KG1 (cell line): Measurements from ENCODE around the gene CRELD1.

Experiments
- DNase-seq: peaks from one replicate; lab custom pipeline; 2025; lab: John Stamatoyannopoulos, UW

The CRELD1 gene

DNA sequence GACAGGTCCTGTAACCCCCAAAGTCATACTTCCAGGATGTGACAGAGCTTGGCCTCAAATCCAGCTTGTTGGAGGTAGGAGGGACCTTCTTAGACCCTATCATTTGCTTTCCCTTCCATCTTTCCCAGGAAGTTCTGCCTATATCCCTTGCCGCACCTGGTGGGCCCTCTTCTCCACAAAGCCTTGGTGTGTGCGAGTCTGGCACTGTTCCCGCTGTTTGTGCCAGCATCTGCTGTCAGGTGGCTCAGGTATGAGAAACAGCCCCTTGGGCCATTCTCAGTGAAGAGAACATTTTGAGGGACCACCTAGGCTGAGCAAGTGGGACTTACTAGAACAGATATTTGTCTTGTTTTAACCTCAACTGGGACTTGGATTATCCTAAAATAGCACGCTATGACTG lies 29.7 kb upstream of the CRELD1 start:
- DNase-seq, result no peak

DNA sequence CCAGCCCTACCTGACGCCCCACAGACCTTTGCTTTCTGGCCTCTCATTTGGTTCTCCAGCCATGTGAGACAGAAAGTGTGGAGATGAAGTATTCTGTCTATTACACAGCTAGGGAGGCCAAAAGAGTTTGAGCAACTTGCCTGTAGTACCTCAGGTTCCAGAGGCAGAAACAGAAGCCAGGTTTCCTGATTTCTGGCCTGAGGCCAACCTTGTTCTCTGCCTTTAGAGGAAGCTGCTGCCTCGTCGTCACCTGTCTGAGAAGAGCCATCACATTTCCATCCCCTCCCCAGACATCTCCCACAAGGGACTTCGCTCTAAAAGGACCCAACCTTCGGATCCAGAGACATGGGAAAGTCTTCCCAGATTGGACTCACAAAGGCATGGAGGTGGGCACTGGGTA lies 27.2 kb upstream of the CRELD1 start:
- no peak for DNase-seq

- no peak for DNase-seq
These were observed 25.3 kb upstream of the CRELD1 start for GRCh38 chr3:9908286-9908685.

- no peak for DNase-seq
These were observed 24.2 kb upstream of the CRELD1 start for GRCh38 chr3:9909221-9910013.

DNA sequence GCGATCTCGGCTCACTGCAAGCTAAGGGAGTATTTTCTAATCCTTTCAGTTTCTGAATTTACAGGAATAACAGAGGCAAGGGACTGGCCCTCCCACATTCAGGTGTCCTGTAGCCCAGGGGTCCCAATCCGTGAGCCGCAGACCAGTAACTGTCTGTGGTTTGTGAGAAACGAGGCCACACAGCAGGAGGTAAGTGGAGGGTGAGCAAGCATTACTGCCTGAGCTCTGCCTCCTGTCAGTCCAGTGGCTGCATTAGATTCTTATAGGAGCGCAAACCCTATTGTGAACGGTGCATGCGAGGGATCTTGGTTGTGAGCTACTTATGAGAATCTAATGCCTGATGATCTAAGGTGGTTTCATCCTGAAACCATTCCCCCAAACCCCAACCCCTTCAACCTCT lies 21.8 kb upstream of the CRELD1 start:
- DNase-seq, result no peak

GRCh38 chr3:9912294-9912935 lies 21.2 kb upstream of the CRELD1 start:
- no peak for DNase-seq

GRCh38 chr3:9913601-9914000 lies 20.0 kb upstream of the CRELD1 start:
- no peak for DNase-seq

- DNase-seq, result no peak
These were observed 19.6 kb upstream of the CRELD1 start for GRCh38 chr3:9914011-9914410.

DNA sequence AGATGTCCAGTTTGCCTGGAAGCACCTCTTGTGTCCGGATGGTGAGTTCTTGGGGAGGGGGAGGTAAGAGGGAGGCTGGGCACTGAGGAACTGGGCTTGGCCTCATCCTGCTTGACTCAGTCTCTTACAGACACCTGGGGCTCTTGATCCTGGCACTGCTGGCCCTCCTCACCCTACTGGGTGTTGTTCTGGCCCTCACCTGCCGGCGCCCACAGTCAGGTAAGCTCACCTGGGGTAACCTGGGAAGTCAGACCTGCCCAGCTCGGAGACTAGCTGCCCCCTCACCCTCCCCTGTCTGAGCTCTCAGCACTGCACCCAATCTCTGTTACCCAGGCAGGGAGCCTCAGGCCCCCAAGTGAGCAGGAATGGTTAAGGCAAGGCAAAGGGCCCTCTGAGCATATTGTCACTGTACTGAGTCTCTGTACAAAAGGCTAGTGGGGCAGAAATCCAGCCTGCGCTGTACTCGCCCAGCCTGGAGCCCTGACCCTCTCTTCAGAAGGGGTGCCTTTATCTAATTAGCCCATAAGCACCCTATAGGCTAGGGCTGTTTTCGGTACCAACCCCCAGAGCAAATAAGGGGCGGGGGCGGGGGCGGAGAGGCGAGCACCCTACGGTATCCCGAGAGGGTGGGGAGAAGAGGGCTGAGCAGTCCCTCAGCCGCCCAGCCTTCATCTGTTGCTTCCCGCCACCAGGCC lies 18.9 kb upstream of the CRELD1 start:
- DNase-seq, result no peak

GRCh38 chr3:9915254-9916141 lies 18.1 kb upstream of the CRELD1 start:
- DNase-seq, result no peak

DNA sequence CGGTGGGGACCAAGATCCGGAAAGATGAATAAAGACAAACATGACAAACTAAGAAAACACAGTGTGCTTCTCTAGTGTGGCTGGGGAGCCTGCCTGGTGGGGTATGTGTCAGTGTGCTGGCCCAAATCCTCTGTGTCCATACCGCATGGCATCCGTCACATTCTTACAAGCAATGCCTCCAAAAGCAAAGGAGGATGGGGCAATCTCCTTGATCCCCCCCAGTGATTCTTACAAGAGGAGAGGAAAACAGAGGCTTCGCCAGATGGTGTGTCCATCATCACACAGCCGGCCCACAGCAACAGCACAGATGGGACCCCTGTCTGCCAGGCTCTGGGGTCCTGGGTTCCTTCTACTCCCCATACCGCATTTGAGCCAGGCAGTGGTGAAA lies 17.3 kb upstream of the CRELD1 start:
- DNase-seq, result no peak

GRCh38 chr3:9916734-9917680 lies 16.6 kb upstream of the CRELD1 start, which contains the start of gene IL17RC:
IL17RC (plus strand) TSS chr3:9917098; CDS start chr3:9917316, 218 bp downstream.
- no peak for DNase-seq

GRCh38 chr3:9917820-9918219 lies 15.8 kb upstream of the CRELD1 start:
- no peak for DNase-seq

DNA sequence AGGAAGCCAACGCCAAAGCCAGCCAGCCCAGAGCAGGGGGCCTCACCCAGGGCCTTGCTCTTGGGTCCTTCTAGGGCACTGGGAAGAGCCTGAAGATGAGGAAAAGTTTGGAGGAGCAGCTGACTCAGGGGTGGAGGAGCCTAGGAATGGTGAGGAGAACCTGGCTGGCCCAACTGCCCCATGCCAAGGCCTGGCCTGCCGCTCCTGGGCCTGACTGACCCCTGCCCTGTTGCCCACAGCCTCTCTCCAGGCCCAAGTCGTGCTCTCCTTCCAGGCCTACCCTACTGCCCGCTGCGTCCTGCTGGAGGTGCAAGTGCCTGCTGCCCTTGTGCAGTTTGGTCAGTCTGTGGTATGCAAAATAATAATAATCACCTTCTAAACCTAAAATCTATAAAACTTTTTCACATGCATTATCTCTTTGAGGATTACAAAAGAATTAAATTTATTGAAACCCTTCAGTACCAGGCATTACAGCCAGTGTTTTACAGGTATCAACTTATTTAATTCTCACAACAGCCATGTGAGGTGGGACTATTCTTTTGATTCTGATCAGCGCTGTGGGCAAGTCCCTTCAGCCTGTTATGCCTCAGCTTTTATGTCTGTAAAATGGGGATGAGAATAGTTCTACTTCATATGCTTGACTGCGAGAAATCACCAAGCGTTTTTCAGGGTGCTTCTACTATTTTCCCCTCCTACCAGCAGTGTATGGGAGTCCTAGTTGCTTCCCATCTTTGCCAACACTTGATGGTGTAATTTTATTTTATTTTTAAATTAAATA lies 15.2 kb upstream of the CRELD1 start:
- DNase-seq, result no peak

DNA sequence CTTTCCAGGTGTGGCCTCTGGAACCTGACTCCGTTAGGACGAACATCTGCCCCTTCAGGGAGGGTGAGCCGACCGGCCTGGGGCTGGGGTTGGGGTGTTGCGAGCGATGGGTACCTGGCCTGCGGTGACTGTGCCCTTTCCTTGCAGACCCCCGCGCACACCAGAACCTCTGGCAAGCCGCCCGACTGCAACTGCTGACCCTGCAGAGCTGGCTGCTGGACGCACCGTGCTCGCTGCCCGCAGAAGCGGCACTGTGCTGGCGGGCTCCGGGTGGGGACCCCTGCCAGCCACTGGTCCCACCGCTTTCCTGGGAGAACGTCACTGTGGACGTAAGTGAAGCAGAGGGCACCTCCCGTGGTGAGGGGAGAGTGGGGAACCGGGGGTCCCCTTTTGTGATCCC lies 5.5 kb upstream of the CRELD1 start:
- no peak for DNase-seq

- DNase-seq, result no peak
These were observed 2.7 kb upstream of the CRELD1 start for GRCh38 chr3:9930804-9931418.

- DNase-seq, result no peak
These were observed 1.1 kb upstream of the CRELD1 start for GRCh38 chr3:9932535-9932842.

DNA sequence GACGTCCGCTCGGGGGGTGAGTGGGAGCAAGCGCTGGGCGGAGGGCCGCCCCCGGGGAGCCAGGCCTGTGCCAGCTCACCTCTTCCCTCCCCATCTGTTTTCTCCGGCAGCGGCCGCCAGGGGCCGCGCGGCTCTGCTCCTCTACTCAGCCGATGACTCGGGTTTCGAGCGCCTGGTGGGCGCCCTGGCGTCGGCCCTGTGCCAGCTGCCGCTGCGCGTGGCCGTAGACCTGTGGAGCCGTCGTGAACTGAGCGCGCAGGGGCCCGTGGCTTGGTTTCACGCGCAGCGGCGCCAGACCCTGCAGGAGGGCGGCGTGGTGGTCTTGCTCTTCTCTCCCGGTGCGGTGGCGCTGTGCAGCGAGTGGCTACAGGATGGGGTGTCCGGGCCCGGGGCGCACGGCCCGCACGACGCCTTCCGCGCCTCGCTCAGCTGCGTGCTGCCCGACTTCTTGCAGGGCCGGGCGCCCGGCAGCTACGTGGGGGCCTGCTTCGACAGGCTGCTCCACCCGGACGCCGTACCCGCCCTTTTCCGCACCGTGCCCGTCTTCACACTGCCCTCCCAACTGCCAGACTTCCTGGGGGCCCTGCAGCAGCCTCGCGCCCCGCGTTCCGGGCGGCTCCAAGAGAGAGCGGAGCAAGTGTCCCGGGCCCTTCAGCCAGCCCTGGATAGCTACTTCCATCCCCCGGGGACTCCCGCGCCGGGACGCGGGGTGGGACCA lies 632 bp upstream of the CRELD1 start:
- peak; percentile 71 for DNase-seq

GRCh38 chr3:9934235-9934621 lies 594 bp downstream of the CRELD1 start:
- no peak for DNase-seq
